Measurements from ENCODE around the gene CELF4.

CELF4 gene

DNA sequence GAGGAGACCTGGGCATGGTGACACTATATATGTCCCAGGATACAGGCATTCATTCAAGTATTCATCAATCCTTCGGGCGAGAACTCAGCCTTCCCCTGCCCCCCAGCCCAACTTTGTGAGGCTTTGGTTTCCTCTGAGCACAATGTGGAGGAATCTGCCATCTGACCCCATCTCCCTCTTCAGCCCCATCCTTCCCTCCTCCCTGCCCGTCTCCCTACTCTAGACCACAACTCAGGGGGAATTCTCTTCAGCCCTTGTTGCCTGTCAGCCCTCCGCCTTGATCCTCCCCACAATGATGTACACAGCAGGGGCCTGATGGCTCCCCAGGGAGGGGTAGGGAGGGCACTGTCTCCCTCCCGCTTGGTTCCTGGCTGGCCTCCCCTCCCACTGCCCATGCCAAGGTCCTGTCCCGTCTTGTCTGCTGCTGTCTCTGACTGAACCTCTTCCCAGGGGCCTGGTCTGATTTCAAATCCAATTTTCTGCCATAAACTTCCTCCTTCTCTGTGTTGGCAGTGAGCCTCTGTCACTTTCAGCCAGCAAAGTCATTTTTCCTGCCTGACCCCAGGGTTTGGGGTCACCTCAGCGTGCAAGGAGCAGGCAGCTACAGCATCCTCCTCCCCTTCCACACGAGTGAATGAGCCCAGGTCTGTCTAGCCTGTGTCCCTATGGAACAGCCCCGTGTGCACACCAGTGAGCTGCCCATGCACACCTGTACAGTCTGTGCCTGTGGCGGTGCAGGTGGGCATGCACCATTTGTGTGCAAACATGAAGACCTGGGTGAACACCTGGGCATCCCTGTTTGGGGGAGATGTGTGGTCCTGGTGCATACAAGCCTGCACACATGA, 197.3 kb downstream of the CELF4 start:
- H3K9me2 ChIP-seq (replicated peaks; ENCODE audit: control insufficient read depth, low read length): no peaks in the 10 kb centered on the region
- H3K4me3 ChIP-seq (ENCODE audit: low read length): no peak overlapping the region
- H3F3A ChIP-seq (ENCODE audit: control insufficient read depth, insufficient read depth): no peaks in the 10 kb centered on the region
- no peaks in the 10 kb centered on the region for H4K20me1 ChIP-seq (ENCODE audit: control insufficient read depth, insufficient read depth, low read depth, low read length)
- no peaks in the 10 kb centered on the region for H3K9me3 ChIP-seq (ENCODE audit: control insufficient read depth, insufficient read depth, low read length)
- no peak for TF ChIP-seq EZH2phosphoT487 (IDR thresholded peaks at IDR 0.05; ENCODE audit: borderline replicate concordance, low read length)
- TF ChIP-seq, protein P1, sequence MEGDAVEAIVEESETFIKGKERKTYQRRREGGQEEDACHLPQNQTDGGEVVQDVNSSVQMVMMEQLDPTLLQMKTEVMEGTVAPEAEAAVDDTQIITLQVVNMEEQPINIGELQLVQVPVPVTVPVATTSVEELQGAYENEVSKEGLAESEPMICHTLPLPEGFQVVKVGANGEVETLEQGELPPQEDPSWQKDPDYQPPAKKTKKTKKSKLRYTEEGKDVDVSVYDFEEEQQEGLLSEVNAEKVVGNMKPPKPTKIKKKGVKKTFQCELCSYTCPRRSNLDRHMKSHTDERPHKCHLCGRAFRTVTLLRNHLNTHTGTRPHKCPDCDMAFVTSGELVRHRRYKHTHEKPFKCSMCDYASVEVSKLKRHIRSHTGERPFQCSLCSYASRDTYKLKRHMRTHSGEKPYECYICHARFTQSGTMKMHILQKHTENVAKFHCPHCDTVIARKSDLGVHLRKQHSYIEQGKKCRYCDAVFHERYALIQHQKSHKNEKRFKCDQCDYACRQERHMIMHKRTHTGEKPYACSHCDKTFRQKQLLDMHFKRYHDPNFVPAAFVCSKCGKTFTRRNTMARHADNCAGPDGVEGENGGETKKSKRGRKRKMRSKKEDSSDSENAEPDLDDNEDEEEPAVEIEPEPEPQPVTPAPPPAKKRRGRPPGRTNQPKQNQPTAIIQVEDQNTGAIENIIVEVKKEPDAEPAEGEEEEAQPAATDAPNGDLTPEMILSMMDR (IDR thresholded peaks at IDR 0.05; ENCODE audit: low read depth, low read length, poor library complexity, severe bottlenecking): no peak
- no peaks in the 10 kb centered on the region for H3K79me2 ChIP-seq (ENCODE audit: control insufficient read depth, low read length)
- H3K4me1 ChIP-seq (ENCODE audit: control insufficient read depth, low read length): no peaks in the 10 kb centered on the region
- H3K4me2 ChIP-seq (ENCODE audit: low read length): no peak overlapping the region
- no peaks in the 10 kb centered on the region for H3K36me3 ChIP-seq (ENCODE audit: control insufficient read depth, low read length)
- H3K27ac ChIP-seq (ENCODE audit: low read depth, low read length): no peak overlapping the region
- peaks cover 7% of the 10 kb centered on the region; the same call in 1 of the 2 replicates for H3K27me3 ChIP-seq (ENCODE audit: control insufficient read depth, low read length)

- Histone ChIP-seq H3K79me2 (ENCODE audit: control insufficient read depth, low read length) (no peaks in the 10 kb centered on the region), H3K9me2 (replicated peaks; ENCODE audit: control insufficient read depth, low read length) (no peaks in the 10 kb centered on the region), H3K27me3 (ENCODE audit: control insufficient read depth, low read length) (peaks cover 2% of the 10 kb centered on the region; the same call in 1 of the 2 replicates), H3K4me1 (ENCODE audit: control insufficient read depth, low read length) (no peaks in the 10 kb centered on the region), H3K4me2 (ENCODE audit: low read length) (no peak overlapping the region), H3K36me3 (ENCODE audit: control insufficient read depth, low read length) (no peaks in the 10 kb centered on the region), H3F3A (ENCODE audit: control insufficient read depth, insufficient read depth) (no peaks in the 10 kb centered on the region), H4K20me1 (ENCODE audit: control insufficient read depth, insufficient read depth, low read depth, low read length) (no peaks in the 10 kb centered on the region), H3K4me3 (ENCODE audit: low read length) (no peak overlapping the region), H3K9me3 (ENCODE audit: control insufficient read depth, insufficient read depth, low read length) (no peaks in the 10 kb centered on the region), H3K27ac (ENCODE audit: low read depth, low read length) (no peak overlapping the region)
- TF ChIP-seq EZH2phosphoT487 (IDR thresholded peaks at IDR 0.05; ENCODE audit: borderline replicate concordance, low read length): no peak
- TF ChIP-seq, protein P1 (IDR thresholded peaks at IDR 0.05; ENCODE audit: low read depth, low read length, poor library complexity, severe bottlenecking): no peak
Measured at GRCh38 chr18:37364237-37364636, 201.4 kb downstream of the CELF4 start.

GRCh38 chr18:37362158-37362890, 203.3 kb downstream of the CELF4 start:
- Histone ChIP-seq H3K27ac (ENCODE audit: low read depth, low read length) (no peak overlapping the region), H4K20me1 (ENCODE audit: control insufficient read depth, insufficient read depth, low read depth, low read length) (no peaks in the 10 kb centered on the region), H3K27me3 (ENCODE audit: control insufficient read depth, low read length) (no peaks in the 10 kb centered on the region), H3K79me2 (ENCODE audit: control insufficient read depth, low read length) (no peaks in the 10 kb centered on the region), H3K4me2 (ENCODE audit: low read length) (no peak overlapping the region), H3K36me3 (ENCODE audit: control insufficient read depth, low read length) (no peaks in the 10 kb centered on the region), H3K4me1 (ENCODE audit: control insufficient read depth, low read length) (no peaks in the 10 kb centered on the region), H3K9me3 (ENCODE audit: control insufficient read depth, insufficient read depth, low read length) (no peaks in the 10 kb centered on the region), H3F3A (ENCODE audit: control insufficient read depth, insufficient read depth) (no peaks in the 10 kb centered on the region), H3K9me2 (replicated peaks; ENCODE audit: control insufficient read depth, low read length) (no peaks in the 10 kb centered on the region), H3K4me3 (ENCODE audit: low read length) (no peak overlapping the region)
- TF ChIP-seq, protein P1 (IDR thresholded peaks at IDR 0.05; ENCODE audit: low read depth, low read length, poor library complexity, severe bottlenecking): no peak
- TF ChIP-seq EZH2phosphoT487 (IDR thresholded peaks at IDR 0.05; ENCODE audit: borderline replicate concordance, low read length): no peak
